IMR-90 (cell line): Measurements from ENCODE around the gene PIAS1.

ENCODE experiments used
- BHLHE40 ChIP-seq: fragments of 150-350 bp; IDR thresholded peaks from 2 replicates; pipeline ENCODE4 v1.6.1; 2016; ENCODE audit warnings: mild to moderate bottlenecking, low read depth, low read length
- CHD1 ChIP-seq: IDR thresholded peaks from 2 replicates; pipeline ENCODE4 v1.6.1; 2012; ENCODE audit warnings: low read depth, low read length, improper control_type of control experiment
- MAFK ChIP-seq: IDR thresholded peaks from 2 replicates; pipeline ENCODE4 v1.6.1; 2012; ENCODE audit warnings: low read depth, low read length, improper control_type of control experiment
- MAZ ChIP-seq: IDR thresholded peaks from 2 replicates; pipeline ENCODE4 v1.6.1; 2012; ENCODE audit warnings: low read depth, mild to moderate bottlenecking, low read length, improper control_type of control experiment, moderate library complexity, borderline replicate concordance
- MXI1 ChIP-seq: IDR thresholded peaks from 2 replicates; pipeline ENCODE4 v1.6.1; 2012; ENCODE audit warnings: low read depth, mild to moderate bottlenecking, low read length, moderate library complexity, borderline replicate concordance
- NFE2L2 ChIP-seq: fragments of 150-350 bp; IDR thresholded peaks from 2 replicates; pipeline ENCODE4 v1.6.1; 2016; ENCODE audit warnings: low read depth, mild to moderate bottlenecking, low read length
- POLR2A ChIP-seq: IDR thresholded peaks from 2 replicates; pipeline ENCODE4 v1.6.1; 2012; ENCODE audit warnings: mild to moderate bottlenecking, low read depth, low read length
- RAD21 ChIP-seq: IDR thresholded peaks from 2 replicates; pipeline ENCODE4 v1.6.1; 2012; ENCODE audit warnings: low read length, improper control_type of control experiment
- RCOR1 ChIP-seq: IDR thresholded peaks from 2 replicates; pipeline ENCODE4 v1.6.1; 2012; ENCODE audit warnings: mild to moderate bottlenecking, low read length, improper control_type of control experiment; ENCODE audit not compliant: insufficient replicate concordance
- RFX5 ChIP-seq: IDR thresholded peaks from 2 replicates; pipeline ENCODE4 v1.8.0; 2012; ENCODE audit warnings: low read depth, mild to moderate bottlenecking, low read length, moderate library complexity
- SMC3 ChIP-seq: fragments of 150-350 bp; IDR thresholded peaks from 2 replicates; pipeline ENCODE4 v1.6.1; 2016; ENCODE audit warnings: low read depth, mild to moderate bottlenecking, antibody characterized with exemption, low read length, moderate library complexity
- TF ChIP-seq, protein P1 (sequence below): conservative IDR thresholded peaks from 2 replicates; pipeline ENCODE4 v1.5.1; 2012; ENCODE audit warnings: mild to moderate bottlenecking, low read depth, low read length, improper control_type of control experiment
- TF ChIP-seq, protein P2 (sequence below): fragments of 150-350 bp; IDR thresholded peaks from 2 replicates; pipeline ENCODE4 v1.6.1; 2017; ENCODE audit warnings: mild to moderate bottlenecking, antibody characterized with exemption, low read length, low read depth
- TF ChIP-seq, protein P3 (sequence below): fragments of 150-350 bp; IDR thresholded peaks from 2 replicates; pipeline ENCODE4 v1.6.1; 2016; ENCODE audit warnings: low read depth, mild to moderate bottlenecking, low read length, moderate library complexity, borderline replicate concordance

DNA sequence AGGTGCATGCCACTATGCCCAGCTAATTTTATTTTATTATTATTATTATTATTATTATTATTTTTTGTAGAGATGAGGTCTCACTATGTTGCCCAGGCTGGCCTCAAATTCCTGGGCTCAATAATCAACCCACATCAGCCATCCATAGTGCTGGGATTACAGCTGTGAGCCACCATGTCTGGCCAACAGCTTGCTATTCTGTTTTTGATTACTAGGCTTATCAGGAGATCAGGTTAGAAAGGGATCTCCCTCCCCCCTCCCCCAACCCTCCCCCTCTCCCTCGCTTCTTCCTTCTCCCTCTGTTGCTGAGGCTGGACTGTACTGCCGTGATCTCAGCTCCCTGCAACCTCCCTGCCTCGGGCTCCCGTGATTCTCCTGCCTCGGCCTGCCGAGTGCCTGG is 166.9 kb downstream of the PIAS1 start:
- TF ChIP-seq, protein P1, sequence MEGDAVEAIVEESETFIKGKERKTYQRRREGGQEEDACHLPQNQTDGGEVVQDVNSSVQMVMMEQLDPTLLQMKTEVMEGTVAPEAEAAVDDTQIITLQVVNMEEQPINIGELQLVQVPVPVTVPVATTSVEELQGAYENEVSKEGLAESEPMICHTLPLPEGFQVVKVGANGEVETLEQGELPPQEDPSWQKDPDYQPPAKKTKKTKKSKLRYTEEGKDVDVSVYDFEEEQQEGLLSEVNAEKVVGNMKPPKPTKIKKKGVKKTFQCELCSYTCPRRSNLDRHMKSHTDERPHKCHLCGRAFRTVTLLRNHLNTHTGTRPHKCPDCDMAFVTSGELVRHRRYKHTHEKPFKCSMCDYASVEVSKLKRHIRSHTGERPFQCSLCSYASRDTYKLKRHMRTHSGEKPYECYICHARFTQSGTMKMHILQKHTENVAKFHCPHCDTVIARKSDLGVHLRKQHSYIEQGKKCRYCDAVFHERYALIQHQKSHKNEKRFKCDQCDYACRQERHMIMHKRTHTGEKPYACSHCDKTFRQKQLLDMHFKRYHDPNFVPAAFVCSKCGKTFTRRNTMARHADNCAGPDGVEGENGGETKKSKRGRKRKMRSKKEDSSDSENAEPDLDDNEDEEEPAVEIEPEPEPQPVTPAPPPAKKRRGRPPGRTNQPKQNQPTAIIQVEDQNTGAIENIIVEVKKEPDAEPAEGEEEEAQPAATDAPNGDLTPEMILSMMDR, result no peak
- TF ChIP-seq RFX5 (no peak), NFE2L2 (no peak), POLR2A (no peak), MXI1 (no peak), RAD21 (no peak), SMC3 (no peak), CHD1 (no peak), MAFK (no peak), MAZ (no peak), RCOR1 (no peak), BHLHE40 (no peak)
- TF ChIP-seq, protein P2, sequence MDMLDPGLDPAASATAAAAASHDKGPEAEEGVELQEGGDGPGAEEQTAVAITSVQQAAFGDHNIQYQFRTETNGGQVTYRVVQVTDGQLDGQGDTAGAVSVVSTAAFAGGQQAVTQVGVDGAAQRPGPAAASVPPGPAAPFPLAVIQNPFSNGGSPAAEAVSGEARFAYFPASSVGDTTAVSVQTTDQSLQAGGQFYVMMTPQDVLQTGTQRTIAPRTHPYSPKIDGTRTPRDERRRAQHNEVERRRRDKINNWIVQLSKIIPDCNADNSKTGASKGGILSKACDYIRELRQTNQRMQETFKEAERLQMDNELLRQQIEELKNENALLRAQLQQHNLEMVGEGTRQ, result no peak
- TF ChIP-seq, protein P3, sequence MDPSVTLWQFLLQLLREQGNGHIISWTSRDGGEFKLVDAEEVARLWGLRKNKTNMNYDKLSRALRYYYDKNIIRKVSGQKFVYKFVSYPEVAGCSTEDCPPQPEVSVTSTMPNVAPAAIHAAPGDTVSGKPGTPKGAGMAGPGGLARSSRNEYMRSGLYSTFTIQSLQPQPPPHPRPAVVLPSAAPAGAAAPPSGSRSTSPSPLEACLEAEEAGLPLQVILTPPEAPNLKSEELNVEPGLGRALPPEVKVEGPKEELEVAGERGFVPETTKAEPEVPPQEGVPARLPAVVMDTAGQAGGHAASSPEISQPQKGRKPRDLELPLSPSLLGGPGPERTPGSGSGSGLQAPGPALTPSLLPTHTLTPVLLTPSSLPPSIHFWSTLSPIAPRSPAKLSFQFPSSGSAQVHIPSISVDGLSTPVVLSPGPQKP, result no peak
